ENCODE data around the gene RCAN2.

RCAN2 gene

DNA sequence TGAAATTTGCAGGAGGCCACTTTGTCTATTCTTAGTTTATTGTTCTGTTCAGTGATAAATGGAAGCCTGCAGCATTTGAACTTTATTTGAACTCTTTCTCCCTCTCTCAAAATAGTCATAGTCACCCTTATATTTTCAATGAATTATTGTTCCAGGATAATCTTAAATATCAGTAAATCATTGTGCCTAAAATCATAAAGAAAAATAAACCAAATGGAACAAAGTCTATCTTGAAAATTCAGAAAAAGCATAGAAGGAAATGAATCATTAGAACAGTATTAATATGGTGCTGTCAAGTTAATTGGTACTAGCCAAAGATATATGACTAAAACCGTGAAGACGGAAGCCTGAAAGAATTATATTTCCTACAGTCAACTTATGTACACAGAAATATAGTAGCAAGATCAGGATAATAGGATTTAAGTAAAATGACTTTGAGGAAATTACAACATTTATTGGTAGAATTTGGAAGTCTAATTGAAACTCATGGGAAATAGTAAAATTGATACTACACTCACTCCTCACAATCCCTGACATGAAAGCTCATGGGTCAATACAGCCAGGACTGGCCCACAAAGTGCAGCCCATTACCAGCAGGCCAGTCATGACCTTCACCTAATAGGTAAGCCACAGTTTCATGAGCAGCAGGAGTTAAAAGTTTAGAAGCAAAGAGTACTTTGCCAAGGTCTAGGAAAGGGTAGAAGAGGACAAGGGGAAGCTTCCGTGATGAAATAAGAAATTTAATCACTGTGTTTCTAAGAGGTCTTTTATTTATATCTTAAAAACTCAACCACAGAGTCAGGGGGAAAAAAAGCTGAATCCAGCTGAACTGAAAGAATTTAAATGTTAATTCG is 200.6 kb downstream of the RCAN2 start:
- DNase-seq (ENCODE audit: low spot score) = no peak

- DNase-seq (ENCODE audit: low spot score) = no peak
Observed at GRCh38 chr6:46289898-46290297, 201.4 kb downstream of the RCAN2 start.

- DNase-seq (ENCODE audit: low spot score) = no peak
Observed at GRCh38 chr6:46288835-46289234, 202.4 kb downstream of the RCAN2 start.

DNA sequence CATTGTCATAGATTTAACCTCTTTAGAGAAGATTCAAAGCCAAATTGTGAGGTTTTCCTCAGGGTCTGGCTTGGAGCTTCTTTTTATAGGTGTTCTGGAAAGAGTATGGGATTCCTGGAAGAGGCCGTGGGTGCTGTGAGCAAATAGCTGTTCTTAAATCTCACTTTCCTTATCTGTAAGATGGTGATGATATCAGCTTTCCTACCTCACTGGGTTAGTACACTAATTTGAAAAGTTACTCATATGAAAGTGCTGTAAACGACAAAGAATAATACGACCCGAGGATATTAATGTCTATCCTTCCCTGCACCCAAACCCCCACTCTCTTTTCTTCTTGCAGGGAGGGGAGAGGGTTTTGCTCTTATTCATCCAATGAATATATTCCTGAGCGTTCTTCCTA is 203.6 kb downstream of the RCAN2 start:
- DNase-seq (ENCODE audit: low spot score) = no peak

DNA sequence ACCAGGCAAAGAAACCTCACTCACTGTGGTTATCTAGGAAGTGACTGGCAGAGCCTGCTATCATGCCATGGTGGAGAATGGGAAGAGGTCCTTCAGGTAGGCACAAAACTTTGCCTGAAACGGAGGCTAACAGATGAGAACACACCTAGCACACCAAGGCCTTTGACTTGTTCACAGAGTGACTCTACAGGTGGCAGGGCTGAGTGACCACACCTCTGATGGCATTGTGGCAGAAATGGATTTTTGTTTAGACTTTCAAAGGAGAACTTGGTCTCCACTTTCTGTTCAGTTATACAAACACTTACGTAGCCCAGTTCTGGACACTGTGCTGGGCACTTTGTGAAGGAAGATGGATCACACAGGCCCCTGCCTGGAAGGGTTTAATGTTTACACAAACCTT is 204.2 kb downstream of the RCAN2 start:
- no peak for DNase-seq (ENCODE audit: low spot score)

GRCh38 chr6:46284475-46284874 is 206.8 kb downstream of the RCAN2 start:
- no peak for DNase-seq (ENCODE audit: low spot score)

GRCh38 chr6:46281110-46281509 is 210.1 kb downstream of the RCAN2 start:
- DNase-seq (ENCODE audit: low spot score) = no peak

GRCh38 chr6:46279874-46280273 is 211.4 kb downstream of the RCAN2 start:
- no peak for DNase-seq (ENCODE audit: low spot score)

- no peak for DNase-seq (ENCODE audit: low spot score)
Observed at GRCh38 chr6:46276576-46277142, 214.6 kb downstream of the RCAN2 start.

DNA sequence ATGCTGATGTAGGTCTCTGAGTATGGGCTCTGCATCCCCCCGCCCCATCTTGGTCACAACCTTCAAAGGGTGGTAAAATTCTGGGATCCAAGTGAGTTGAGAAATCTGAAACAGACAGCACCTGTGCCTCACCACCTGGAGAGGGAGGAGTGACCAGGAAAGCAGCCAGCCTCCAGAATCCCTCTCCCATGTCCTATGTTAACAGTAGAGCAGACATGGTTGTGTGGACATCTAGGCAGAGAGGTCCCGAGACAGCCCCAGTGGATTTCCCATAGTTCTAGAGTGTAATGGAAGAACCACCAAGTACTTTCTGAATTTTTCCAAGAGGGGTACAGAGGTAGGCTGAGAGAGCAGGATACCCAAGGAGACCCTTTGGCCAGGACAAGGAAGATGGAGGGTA is 216.7 kb downstream of the RCAN2 start:
- DNase-seq (ENCODE audit: low spot score) = no peak

GRCh38 chr6:46273911-46274310 is 217.3 kb downstream of the RCAN2 start:
- DNase-seq (ENCODE audit: low spot score) = no peak

- no peak for DNase-seq (ENCODE audit: low spot score)
Observed at GRCh38 chr6:46271728-46272127, 219.5 kb downstream of the RCAN2 start.

GRCh38 chr6:46271107-46271506 is 220.1 kb downstream of the RCAN2 start:
- DNase-seq (ENCODE audit: low spot score) = no peak

- DNase-seq (ENCODE audit: low spot score) = no peak
Observed at GRCh38 chr6:46270336-46270735, 220.9 kb downstream of the RCAN2 start.

GRCh38 chr6:46269447-46270229 is 221.6 kb downstream of the RCAN2 start:
- DNase-seq (ENCODE audit: low spot score) = no peak

- DNase-seq (ENCODE audit: low spot score) = no peak
Observed at GRCh38 chr6:46267515-46267914, 223.7 kb downstream of the RCAN2 start.

DNA sequence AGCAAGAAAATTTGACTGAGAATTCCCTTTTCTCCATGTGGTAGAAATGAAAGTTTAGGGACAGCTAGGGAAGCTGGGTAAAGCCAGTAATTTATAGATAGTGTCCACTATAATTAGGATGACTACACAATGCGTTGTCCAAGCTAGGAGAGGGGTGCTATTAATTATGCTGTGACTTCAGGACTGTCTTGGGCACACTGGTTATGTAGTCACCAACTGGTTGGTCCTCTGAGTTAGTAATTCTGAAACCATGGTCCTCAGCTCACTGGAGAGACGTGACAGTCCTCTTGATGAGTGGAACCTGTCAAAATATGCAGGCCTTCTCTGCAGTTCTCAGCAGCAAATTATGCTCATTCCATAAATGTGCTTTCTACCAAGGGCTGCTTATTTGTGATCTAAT is 225.9 kb downstream of the RCAN2 start:
- no peak for DNase-seq (ENCODE audit: low spot score)

DNA sequence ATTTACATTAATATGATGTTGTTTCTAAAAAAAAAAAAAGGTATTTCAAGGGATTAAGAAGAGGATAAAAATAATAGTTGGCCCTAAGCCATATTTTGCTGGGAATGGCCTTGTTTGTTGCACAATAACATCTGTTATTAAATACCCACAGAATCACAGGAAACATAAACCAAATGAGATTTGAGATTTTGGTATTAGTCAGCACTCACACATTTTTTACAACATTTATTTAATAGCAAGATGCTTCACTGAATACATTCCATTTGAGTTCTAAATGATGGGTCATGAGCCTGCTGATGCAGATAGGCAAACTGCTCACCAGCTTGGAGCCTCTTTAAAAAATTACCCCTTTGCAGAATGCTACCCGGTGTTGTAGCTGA is 227.6 kb downstream of the RCAN2 start:
- DNase-seq (ENCODE audit: low spot score) = no peak

DNA sequence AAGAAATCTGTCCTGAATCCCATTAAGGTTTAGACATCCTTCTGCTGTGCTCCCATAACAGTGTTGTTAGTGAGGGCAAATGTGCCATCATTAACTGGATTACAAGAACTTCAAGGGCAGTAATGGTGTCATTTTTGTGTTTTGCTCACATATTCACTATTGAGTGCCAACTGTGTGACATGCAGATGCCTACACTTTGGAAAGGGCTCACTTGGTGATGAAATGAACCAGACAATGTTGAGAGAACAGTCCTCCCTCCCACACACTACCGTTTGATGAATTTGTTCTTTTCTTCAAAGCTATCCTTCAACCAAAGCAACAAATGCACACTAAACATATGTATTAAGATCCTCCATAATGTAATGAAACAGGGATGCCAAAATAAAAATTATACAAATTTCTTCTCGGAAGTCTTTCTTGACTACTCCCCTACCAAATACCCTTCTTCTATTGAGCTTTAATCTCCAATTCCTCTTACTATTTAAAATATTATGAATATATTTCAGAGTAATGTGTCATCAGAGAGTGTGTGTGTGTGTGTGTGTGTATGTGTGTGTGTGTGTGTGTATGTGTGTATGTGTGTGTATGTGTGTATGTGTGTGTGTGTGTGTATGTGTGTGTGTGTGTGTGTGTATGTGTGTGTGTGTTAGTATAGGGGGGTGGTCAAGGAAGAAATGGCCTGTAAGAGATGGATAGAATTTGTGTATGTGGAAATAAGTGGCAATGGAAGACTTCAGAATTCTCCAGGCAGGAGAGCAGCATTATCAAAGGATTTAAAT is 228.1 kb downstream of the RCAN2 start:
- no peak for DNase-seq (ENCODE audit: low spot score)

DNA sequence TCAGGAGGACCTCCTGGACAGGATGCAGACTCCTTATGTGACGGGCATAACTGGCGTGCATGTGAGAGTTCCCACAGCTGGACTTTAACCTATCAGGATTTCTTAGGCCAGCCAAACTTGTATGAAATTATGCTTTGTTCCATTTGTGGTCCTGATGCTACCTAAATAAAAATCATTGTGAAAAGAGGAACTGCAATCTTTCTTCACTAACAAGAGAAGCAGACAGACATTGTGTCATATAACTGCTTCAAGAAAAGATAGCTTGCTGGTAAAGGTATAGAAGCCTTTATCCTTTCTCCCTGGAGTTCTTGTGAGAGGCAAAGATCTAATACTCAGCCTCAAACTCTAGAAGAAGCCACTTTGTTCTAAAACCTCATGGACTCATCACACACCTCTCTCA is 233.0 kb downstream of the RCAN2 start:
- no peak for DNase-seq (ENCODE audit: low spot score)

- no peak for DNase-seq (ENCODE audit: low spot score)
Observed at GRCh38 chr6:46255528-46255927, 235.7 kb downstream of the RCAN2 start.

DNA sequence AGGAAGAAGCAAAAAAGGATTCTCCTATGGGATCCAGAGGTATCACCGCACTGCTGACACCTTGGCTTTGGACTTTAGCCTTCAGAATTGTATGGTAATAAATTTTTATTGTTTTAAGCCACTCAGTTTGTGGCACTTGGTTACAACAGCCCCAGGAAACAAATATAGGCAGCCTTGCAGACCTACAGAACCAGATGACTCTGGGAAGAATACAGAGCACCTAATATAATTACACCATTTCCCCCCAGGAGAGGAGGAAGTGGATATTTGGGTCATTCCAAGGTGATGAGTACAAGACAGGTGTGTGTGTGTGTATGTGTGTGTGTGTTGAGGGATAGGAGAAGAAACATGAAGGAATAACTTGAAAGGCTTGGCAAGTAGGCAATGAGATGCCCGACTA is 236.3 kb downstream of the RCAN2 start:
- DNase-seq (ENCODE audit: low spot score) = no peak
